Adipocyte (in vitro differentiated cells): ENCODE measurements around the gene CCNC.

Experiments
- DNase-seq: peaks from one replicate; pipeline ENCODE4 v3.0.0-alpha.2; 2015; ENCODE audit warnings: low read depth
- H3K27me3 ChIP-seq: replicated peaks from 2 replicates; pipeline ENCODE4 v1.7.0; 2013; ENCODE audit warnings: mild to moderate bottlenecking, low read length, moderate library complexity; ENCODE audit not compliant: control insufficient read depth, insufficient read depth
- H3K36me3 ChIP-seq: 2 replicates; pipeline ENCODE4 v1.7.0; 2013; ENCODE audit warnings: low read length, mild to moderate bottlenecking, moderate library complexity; ENCODE audit not compliant: control insufficient read depth, insufficient read depth, severe bottlenecking
- H3K4me1 ChIP-seq: 2 replicates; pipeline ENCODE4 v1.7.0; 2013; ENCODE audit warnings: mild to moderate bottlenecking, low read length, moderate library complexity; ENCODE audit not compliant: control insufficient read depth, insufficient read depth
- H3K4me3 ChIP-seq: 2 replicates; pipeline ENCODE4 v1.7.0; 2013; ENCODE audit warnings: mild to moderate bottlenecking, low read length, moderate library complexity
- H3K9ac ChIP-seq: 2 replicates; pipeline ENCODE4 v1.7.0; 2013; ENCODE audit warnings: mild to moderate bottlenecking, low read length, moderate library complexity
- H3K9me3 ChIP-seq: 2 replicates; pipeline ENCODE4 v1.7.0; 2013; ENCODE audit warnings: mild to moderate bottlenecking, low read length, moderate library complexity; ENCODE audit not compliant: control insufficient read depth

Gene CCNC

GRCh38 chr6:99521633-99522151, 46.8 kb downstream of the CCNC start:
- H3K9ac ChIP-seq = peak overlapping the region; percentile 95
- no peaks in the 10 kb centered on the region for H3K27me3 ChIP-seq
- H3K4me3 ChIP-seq = peak overlapping the region; percentile 92
- H3K36me3 ChIP-seq = no peaks in the 10 kb centered on the region
- no peaks in the 10 kb centered on the region for H3K9me3 ChIP-seq
- H3K4me1 ChIP-seq = peaks cover 20% of the 10 kb centered on the region
- DNase-seq = peak; percentile 79

GRCh38 chr6:99520855-99521632, 47.4 kb downstream of the CCNC start:
- peak overlapping the region; percentile 95 for H3K9ac ChIP-seq

GRCh38 chr6:99519446-99519845, 49.0 kb downstream of the CCNC start:
- H3K27me3 ChIP-seq = no peaks in the 10 kb centered on the region
- DNase-seq = no peak
- peaks cover 16% of the 10 kb centered on the region for H3K4me1 ChIP-seq
- no peaks in the 10 kb centered on the region for H3K9me3 ChIP-seq
- no peaks in the 10 kb centered on the region for H3K36me3 ChIP-seq
- no peak overlapping the region for H3K4me3 ChIP-seq
- no peak overlapping the region for H3K9ac ChIP-seq

More at GRCh38 chr6:99520855-99521632, 47.4 kb downstream of the CCNC start:
- H3K36me3 ChIP-seq = no peaks in the 10 kb centered on the region
- DNase-seq = peak; percentile 96
- H3K4me1 ChIP-seq = peaks cover 20% of the 10 kb centered on the region
- H3K4me3 ChIP-seq = peak overlapping the region; percentile 92
- H3K27me3 ChIP-seq = no peaks in the 10 kb centered on the region
- no peaks in the 10 kb centered on the region for H3K9me3 ChIP-seq

GRCh38 chr6:99514089-99514488, 54.4 kb downstream of the CCNC start:
- Histone ChIP-seq H3K9ac (peak overlapping the region; percentile 95), H3K4me1 (peaks cover 10% of the 10 kb centered on the region), H3K4me3 (peak overlapping the region; percentile 95), H3K9me3 (no peaks in the 10 kb centered on the region), H3K27me3 (no peaks in the 10 kb centered on the region), H3K36me3 (peaks cover under 1% of the 10 kb centered on the region)
- peak; percentile 35 for DNase-seq

- H3K27me3 ChIP-seq = no peaks in the 10 kb centered on the region
- H3K4me1 ChIP-seq = peaks cover 10% of the 10 kb centered on the region
- no peak overlapping the region for H3K9ac ChIP-seq
- no peaks in the 10 kb centered on the region for H3K9me3 ChIP-seq
- peaks cover 10% of the 10 kb centered on the region for H3K36me3 ChIP-seq
- DNase-seq = no peak
- no peak overlapping the region for H3K4me3 ChIP-seq
Observed at GRCh38 chr6:99512033-99512432, 56.4 kb downstream of the CCNC start.

- no peak for DNase-seq
Observed at GRCh38 chr6:99507648-99508047, 60.8 kb downstream of the CCNC start.

GRCh38 chr6:99501762-99502161, 66.7 kb downstream of the CCNC start:
- DNase-seq = no peak
- no peak overlapping the region for H3K9ac ChIP-seq
- no peaks in the 10 kb centered on the region for H3K27me3 ChIP-seq
- peaks cover 44% of the 10 kb centered on the region for H3K36me3 ChIP-seq
- peaks cover 11% of the 10 kb centered on the region for H3K4me1 ChIP-seq
- no peak overlapping the region for H3K4me3 ChIP-seq
- no peaks in the 10 kb centered on the region for H3K9me3 ChIP-seq

More at GRCh38 chr6:99507648-99508047, 60.8 kb downstream of the CCNC start:
- Histone ChIP-seq H3K4me3 (no peak overlapping the region), H3K4me1 (no peaks in the 10 kb centered on the region), H3K9ac (no peak overlapping the region), H3K27me3 (no peaks in the 10 kb centered on the region), H3K9me3 (no peaks in the 10 kb centered on the region), H3K36me3 (peaks cover 39% of the 10 kb centered on the region)

GRCh38 chr6:99498421-99498820, 70.0 kb downstream of the CCNC start:
- H3K36me3 ChIP-seq = peaks cover 38% of the 10 kb centered on the region
- no peak overlapping the region for H3K4me3 ChIP-seq
- H3K4me1 ChIP-seq = peaks cover 11% of the 10 kb centered on the region
- no peaks in the 10 kb centered on the region for H3K27me3 ChIP-seq
- no peak overlapping the region for H3K9ac ChIP-seq
- H3K9me3 ChIP-seq = no peaks in the 10 kb centered on the region
- no peak for DNase-seq

- Histone ChIP-seq H3K36me3 (peaks cover 18% of the 10 kb centered on the region), H3K9me3 (no peaks in the 10 kb centered on the region), H3K4me3 (no peak overlapping the region), H3K9ac (no peak overlapping the region), H3K27me3 (no peaks in the 10 kb centered on the region), H3K4me1 (peaks cover 8% of the 10 kb centered on the region)
- peak; percentile 11 for DNase-seq
Observed at GRCh38 chr6:99495466-99495865, 73.0 kb downstream of the CCNC start.
